ENCODE data around the gene HAT1. TPM values are rescaled to one million over a fixed set of nuclear protein-coding genes. Genes with fewer than 3 reads are reported as not detected.

The HAT1 gene
- total and polyA plus RNA-seq, 10 of the 15 experiments (the other 5 are each of a cell fraction or from before 2014, with no cell fraction given): 60.0 to 225 (median 130) TPM

GRCh38 chr2:171889808-171890207 lies 32.5 kb upstream of the HAT1 start:
- in situ Hi-C loops (cut with MboI): no loop called here
- FAIRE-seq: no peak
- intact Hi-C loops (cut with micrococcal nuclease; ENCODE audit: unreplicated experiment): loop anchor here (5.0 kb wide), 1 partner anchor 37 kb away; no protein-coding TSS in a partner anchor

More at GRCh38 chr2:171889808-171890207, 32.5 kb upstream of the HAT1 start:
- no peak overlapping the region for H3K4me3 ChIP-seq
- TSS peak; percentile 10 for BruUV-seq (replicated peaks)
- H3K27me3 ChIP-seq (replicated peaks in 1 of 2; ENCODE audit: control insufficient read depth in 2 of 2, insufficient read depth in 2 of 2, low read length in 1 of 2): no peaks in the 10 kb centered on the region
- H3K79me2 ChIP-seq (ENCODE audit: control insufficient read depth, insufficient read depth, low read length): peaks cover 44% of the 10 kb centered on the region
- POLR2A ChIA-PET: interaction anchor here (0.6 kb wide), 1 partner anchor 55 kb away, joined by 3 read pairs; no protein-coding TSS in a partner anchor
- peak overlapping the region; percentile 33; the same call in 1 of the 2 replicates for H3K4me2 ChIP-seq (ENCODE audit: control insufficient read depth, insufficient read depth)
- ATAC-seq: no peak
- 96% methylated on average over 1 of the region's 1 CpG for WGBS (ENCODE audit: insufficient coverage, insufficient replicate concordance, low lambda C conversion rate, missing lambda C conversion rate)
- no peak overlapping the region for H3K9ac ChIP-seq (ENCODE audit: control insufficient read depth, insufficient read depth, low read length)
- no peaks in the 10 kb centered on the region for H3K9me3 ChIP-seq (replicated peaks; ENCODE audit: control insufficient read depth, insufficient read depth, low read length)
- SMC1A ChIA-PET (ENCODE audit: uncharacterized antibody, unreplicated experiment): interaction anchor here (1.0 to 2.2 kb wide), 2 partner anchors 11 to 13 kb away, joined by 3 to 6 read pairs; no protein-coding TSS in a partner anchor
- no peak overlapping the region for H2AFZ ChIP-seq (ENCODE audit: control insufficient read depth, low read depth, low read length)
- H3K36me3 ChIP-seq (ENCODE audit: control insufficient read depth in 2 of 2, insufficient read depth in 2 of 2, low read length in 1 of 2): peaks cover 0 to 6% of the 10 kb centered on the region in 2 experiments; a peak in 1 of 4 replicates
- H3K4me1 ChIP-seq (ENCODE audit: control insufficient read depth, insufficient read depth, low read length): no peaks in the 10 kb centered on the region
- DNase-seq (ENCODE audit: low read depth, low spot score): no peak
- no peak for TF ChIP-seq ZBTB33 (IDR thresholded peaks at IDR 0.05)
- TF ChIP-seq EZH2 (IDR thresholded peaks at IDR 0.05; ENCODE audit: borderline replicate concordance, control insufficient read depth, low read depth, low read length): no peak
- no peak for TF ChIP-seq TAF1 (IDR thresholded peaks at IDR 0.05; ENCODE audit: borderline replicate concordance, low read depth, low read length)
- RAD21 ChIA-PET (ENCODE audit: unreplicated experiment): no interaction called here
- CTCF ChIA-PET: interaction anchor here (0.7 to 1.2 kb wide), 2 partner anchors 215 to 231 kb away, joined by 3 read pairs; no protein-coding TSS in a partner anchor
- H4K20me1 ChIP-seq (ENCODE audit: control insufficient read depth, insufficient read depth): no peaks in the 10 kb centered on the region
- no peak overlapping the region for H3K27ac ChIP-seq (ENCODE audit: control insufficient read depth, insufficient read depth)
